ENCODE data around the gene ZNF25.
"Not testable (repeated sequence)": the region's sequence is repeated elsewhere in the genome, so short reads cannot be mapped to it uniquely, and the experiment has no call there.

Gene ZNF25

DNA sequence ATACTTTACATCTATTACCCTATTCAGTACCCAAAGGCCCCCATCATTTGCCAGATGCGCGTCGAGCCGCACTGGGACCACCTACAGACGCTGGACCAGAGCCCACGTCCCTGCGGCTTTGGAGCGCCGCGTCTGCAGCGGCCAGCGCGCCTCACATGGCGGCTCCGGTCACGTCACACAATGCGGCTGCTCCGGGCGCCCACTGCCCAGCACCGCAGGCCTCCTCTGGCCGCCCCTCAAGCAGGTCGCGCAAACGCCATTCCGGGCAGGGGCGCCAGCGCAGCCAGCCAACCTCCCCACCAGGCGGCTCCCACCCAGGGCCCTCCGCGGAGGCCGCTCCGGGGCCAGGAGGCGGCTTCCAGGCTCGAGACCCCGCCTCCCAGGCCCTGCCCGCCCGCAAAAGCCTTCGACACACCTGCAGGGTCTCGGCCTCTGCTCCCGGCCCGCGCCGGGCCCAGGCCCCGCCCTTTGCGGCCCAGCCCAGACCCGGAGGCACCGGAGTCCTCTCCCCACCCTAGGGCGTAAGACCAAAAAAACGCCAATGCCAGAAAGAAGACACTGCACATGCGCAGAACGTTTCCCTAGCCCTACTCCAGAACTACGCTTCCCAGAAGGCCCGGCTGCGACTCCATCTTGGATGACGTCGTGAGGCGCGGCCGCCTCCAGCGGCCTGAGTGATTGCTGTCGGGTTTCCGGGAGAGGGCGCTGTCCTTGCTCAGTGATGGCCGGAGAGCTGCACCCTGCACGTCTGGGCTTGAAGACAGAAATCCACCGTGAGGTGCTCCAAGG lies at the start of gene ZNF25:
TSS of gene ZNF25 (minus strand) at position 557 of the 789 bp plus-strand sequence. CDS start 4,925 bp downstream, outside the sequence.
- peak; percentile 95 for DNase-seq (ENCODE audit: low read depth)

DNA sequence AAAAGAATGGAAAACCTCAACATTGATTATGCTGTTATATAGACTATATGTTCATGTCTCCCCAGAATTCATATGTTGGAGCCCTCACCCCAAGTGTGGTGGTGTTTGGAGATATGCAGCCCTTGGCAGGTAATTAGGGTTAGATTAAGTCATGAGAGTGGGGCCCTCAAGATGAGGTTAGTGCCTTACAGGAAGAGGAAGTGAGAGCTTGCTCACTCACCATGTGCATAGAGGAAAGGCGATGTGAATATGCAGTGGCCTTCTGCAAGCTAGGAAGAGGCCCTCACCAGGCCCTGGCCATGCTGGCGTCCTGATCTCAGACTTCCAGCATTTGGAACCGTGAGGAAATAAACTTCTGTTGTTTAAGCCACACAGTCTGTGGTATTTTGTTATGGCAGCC lies 48.8 kb upstream of the ZNF25 start:
- DNase-seq (ENCODE audit: low read depth), result no peak

DNA sequence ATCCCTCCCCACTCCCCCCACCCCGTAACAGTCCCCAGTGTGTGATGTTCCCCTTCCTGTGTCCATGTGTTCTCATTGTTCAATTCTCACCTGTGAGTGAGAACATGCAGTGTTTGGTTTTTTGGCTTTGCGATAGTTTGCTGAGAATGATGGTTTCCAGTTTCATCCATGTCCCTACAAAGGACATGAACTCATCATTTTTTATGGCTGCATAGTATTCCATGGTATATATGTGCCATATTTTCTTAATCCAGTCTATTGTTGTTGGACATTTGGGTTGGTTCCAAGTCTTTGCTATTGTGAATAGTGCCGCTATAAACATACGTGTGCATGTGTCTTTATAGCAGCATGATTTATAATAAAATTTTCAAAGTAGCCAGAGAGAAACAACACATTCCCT lies 42.7 kb upstream of the ZNF25 start:
- DNase-seq (ENCODE audit: low read depth), result not testable (repeated sequence)

DNA sequence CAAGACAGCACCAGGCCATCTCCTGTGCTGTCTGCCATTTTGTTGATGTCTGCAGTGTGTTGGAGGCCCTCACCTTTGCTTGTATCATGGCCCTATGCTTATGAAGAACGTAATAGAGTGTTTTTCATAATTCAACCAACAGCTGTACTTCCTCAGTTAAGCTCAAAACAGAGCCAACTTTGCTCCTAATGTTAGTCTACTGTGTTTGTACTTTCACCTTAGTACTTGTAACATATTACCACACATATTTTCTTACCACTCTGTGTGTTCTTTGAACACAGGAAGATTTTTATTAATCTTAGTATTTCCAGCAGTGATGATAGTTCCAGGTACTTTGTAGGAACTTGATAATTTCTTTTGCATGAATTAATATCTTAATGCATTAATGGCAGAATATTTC lies 39.9 kb upstream of the ZNF25 start:
- DNase-seq (ENCODE audit: low read depth), result no peak

DNA sequence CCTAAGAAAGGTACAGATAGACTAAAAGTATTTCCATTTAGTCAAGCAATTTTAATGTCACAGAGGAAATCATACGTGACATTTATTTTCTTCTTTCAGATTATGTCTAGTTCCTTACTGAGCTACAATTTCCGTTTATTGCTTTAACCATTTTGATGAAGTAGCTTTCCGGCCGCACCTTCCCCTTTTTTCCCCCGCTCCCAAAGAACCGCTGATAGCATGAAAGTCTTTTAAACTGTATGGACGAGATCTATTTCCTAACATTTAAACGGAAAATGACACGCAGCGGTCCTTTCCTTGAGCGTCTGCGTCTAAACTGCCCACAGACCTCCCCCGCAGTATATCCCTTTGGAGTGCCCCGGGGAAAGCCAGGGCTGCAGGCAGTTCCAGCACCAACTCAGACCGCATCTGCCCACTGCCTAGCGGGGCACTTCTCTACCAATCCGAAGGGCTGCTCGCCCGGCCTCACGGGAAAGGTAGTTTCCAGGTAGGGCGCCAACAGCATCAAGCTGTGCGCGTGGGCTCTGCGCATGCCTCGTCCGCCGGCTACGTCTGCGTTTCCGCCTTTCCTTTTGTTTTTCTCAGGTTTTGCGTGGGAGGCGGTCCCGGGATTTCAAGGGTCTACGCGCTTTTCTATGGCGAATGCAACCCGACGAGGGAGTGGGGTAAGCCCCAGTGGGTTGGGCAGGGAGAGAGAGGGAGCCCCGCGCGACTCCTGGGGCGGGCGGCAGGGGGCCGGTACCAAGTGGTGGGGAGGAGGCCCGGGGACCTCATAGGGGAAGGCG lies 33.9 kb upstream of the ZNF25 start, which contains the start of gene ZNF33A:
TSS of gene ZNF33A (plus strand) at position 557 of the 785 bp plus-strand sequence. CDS start 1,667 bp downstream, outside the sequence.
- DNase-seq (ENCODE audit: low read depth), result peak; percentile 85

DNA sequence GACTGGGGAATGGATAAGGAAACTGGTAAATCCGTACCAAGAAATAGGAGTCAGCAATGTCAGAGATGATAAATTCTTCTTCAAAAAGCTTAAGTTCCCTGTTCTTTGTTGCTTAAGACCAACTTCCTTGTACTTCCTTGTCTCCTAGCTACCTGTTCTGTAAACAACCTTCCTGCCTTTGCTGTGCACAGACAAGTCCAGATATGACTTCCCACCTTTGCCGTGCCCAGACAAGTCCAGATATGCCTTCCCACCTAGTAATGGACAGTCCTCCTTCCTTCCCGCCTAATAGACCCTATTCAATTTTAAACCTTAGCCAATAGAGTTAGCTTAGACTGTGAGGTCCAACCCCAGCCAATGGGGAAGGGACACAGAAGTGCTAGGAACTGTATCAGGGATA lies 31.5 kb upstream of the ZNF25 start:
- no peak for DNase-seq (ENCODE audit: low read depth)

DNA sequence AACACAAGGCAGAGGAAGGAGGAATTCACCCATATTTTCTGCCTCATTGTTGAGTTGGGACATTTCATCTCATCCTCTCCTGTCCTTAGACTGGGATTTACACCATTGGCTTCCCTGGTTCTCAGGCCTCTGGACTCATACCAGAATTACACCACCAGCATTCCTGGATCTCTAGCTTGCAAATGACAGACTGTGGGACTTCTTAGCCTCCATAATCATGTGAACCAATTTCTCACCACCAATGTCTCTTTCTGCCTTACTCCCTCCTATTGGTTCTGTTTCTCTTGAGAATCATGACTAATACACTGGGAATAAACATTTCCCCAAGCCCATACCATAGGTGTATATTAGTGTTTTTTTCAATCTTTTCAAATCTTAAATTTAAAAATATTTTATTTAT lies 31.1 kb upstream of the ZNF25 start:
- DNase-seq (ENCODE audit: low read depth), result no peak

DNA sequence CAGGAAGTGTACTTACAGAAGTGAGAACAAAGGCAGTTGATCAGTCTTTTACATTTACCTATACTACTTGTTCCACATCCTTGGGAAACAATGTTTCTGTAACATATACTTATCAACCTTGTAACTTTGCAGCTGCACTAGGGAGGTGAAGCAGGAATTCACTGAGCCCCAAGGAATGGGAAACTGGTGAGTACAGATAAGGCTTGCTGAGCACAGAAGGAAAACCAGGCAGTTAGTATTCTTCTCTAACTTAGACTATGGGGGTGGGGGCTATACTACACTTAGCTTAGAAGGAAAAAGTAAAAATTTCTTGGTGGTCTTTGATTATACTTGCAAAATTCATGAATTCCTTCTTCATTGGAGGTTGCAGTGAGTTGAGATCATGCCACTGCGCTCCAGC lies 27.1 kb upstream of the ZNF25 start:
- no peak for DNase-seq (ENCODE audit: low read depth)

DNA sequence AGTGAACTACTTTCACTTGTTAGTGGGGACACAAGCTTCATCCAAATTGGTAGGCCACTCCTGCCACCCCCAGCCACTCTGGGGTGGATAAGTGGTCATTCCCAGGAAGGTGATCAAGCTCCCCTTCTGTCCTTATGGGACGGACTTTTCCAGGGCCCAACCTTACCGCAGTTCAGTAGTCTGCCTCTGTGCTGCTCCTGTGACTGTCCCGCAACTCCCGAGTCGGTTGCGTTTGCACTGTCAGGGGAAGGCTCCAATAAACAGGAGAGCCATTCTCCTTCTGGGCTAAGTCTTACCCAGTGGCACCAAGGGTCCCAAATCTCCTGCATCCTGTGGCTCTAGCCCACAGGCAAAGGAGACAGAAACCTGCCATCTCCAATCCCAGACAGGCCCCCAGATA lies 26.6 kb upstream of the ZNF25 start:
- no peak for DNase-seq (ENCODE audit: low read depth)

DNA sequence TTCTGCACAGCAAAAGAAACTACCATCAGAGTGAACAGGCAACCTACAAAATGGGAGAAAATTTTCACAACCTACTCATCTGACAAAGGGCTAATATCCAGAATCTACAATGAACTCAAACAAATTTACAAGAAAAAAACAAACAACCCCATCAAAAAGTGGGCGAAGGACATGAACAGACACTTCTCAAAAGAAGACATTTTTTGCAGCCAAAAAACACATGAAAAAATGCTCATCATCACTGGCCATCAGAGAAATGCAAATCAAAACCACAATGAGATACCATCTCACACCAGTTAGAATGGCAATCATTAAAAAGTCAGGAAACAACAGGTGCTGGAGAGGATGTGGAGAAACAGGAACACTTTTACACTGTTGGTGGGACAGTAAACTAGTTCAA lies 24.0 kb upstream of the ZNF25 start:
- DNase-seq (ENCODE audit: low read depth), result not testable (repeated sequence)

DNA sequence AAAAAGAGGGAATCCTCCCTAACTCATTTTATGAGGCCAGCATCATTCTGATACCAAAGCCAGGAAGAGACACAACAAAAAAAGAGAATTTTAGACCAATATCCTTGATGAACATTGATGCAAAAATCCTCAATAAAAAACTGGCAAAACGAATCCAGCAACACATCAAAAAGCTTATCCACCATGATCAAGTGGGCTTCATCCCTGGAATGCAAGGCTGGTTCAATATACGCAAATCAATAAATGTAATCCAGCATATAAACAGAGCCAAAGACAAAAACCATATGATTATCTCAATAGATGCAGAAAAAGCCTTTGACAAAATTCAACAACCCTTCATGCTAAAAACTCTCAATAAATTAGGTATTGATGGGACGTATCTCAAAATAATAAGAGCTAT lies 22.5 kb upstream of the ZNF25 start:
- DNase-seq (ENCODE audit: low read depth), result not testable (repeated sequence)

DNA sequence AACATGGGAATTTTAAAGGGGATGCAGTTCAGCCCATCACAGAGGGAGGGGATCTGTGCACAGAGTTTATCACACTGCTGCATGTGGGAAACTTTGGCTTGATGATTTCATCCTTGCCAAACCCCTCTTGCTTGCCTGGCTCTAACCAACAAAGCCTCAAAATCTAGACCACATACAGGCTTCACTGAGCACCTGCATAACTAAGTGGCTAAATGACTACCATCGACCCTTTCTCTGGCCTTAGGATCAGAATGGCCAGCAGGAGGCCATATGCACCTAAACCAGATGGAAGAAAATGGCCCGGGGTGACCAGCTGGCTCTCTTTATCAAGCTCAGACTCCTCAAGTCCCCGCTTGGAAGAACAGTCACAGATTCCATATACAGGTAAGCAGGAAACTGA lies 15.6 kb upstream of the ZNF25 start:
- DNase-seq (ENCODE audit: low read depth), result no peak

DNA sequence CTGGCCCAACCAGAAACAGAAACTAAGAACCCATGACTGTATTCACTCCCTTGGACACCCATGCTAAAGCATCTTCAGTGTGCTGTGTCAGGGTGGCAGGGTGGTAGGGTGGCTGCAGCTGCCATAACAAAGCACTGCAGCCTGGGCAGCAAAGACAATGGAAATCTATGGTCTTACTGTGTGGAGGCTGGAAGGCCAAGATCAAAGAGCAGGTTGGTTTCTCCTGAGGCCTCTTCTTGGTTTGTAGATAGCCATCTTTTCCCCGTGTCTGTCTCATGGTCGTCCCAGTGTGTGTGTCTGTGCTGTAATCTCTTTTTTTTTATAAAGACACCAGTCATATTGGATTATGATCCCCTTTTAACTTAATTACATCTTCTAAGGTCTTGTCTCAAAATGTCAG lies 15.2 kb upstream of the ZNF25 start:
- no peak for DNase-seq (ENCODE audit: low read depth)

DNA sequence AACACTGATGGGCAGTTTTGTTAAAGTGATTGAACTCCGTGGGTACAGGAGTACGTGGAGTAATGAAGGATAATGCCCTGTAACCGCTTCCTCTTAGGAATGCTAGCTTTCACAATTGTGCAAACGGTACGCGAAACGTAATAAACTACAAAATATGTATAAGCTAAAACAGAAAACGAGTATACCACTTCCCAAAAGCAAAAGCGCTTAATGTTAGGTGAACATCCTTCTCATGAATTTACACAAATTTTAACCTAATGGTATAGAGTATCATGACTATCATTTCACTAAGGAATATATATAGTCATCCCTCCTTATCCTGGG lies 395 bp upstream of the ZNF25 start:
- no peak for DNase-seq (ENCODE audit: low read depth)

DNA sequence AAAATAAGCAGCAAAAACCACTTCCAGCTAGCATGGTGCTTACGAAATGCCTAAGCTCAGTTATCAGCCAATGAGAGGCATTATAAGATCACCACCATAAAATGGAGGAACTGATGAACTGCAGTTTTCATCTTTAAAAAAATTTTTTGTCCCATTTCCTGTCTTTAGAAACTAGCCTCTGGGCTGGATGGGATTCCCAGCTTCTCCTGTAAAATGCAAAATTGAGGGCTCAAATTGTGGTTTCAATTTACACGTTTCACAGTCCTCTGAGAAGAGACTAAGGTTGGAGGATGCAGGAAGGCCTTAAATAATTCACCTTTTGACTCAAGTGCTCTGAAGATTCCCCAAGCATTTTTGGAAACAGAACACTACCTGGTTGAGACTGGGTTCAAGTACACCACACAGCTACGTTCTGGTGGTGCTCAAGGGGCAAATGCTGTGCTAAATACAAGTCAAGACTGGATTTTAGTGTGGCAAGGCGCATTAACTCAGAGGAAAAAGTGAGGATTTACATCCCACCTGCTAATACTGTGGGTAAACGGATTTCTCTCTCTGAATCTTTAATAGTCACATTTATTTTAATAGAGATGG lies 951 bp downstream of the ZNF25 start:
- no peak for DNase-seq (ENCODE audit: low read depth)

DNA sequence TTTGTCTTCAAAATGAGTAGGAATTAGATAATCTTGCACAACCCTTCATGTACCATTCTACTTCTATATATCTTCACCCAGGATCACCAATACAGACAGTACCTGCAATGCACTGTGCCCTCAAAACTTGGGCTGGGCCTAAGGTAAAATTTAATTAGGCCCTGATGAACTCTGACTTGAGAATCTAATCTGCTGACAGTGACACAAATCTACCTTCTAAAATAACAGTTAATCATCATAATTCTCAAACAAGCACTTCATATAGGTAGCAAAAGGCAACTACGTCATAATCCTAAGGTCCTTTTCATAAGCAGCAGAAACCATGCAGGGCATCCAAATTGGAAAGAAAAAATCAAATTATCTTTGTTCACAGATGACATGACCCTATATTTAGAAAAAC lies 4.1 kb downstream of the ZNF25 start:
- no peak for DNase-seq (ENCODE audit: low read depth)

DNA sequence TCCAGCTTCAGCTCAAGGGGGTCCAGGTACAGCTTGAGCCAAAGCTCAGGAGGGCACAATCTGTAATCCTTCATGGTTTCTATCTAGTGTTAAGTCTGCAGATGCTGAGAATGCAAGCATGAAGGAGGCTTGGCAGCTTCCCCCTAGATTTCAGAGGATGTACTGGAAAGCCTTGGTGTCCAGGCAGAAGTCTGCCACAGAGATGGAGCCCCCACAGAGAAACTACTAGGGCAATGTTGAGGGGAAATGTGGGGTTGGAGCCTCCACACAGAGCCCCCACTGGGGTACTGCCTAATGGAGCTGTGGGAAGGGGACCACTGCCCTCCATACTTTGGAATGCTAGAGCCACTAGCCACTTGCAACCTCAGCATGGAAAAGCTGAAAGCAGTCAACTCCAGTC lies 11.4 kb downstream of the ZNF25 start:
- DNase-seq (ENCODE audit: low read depth), result no peak

DNA sequence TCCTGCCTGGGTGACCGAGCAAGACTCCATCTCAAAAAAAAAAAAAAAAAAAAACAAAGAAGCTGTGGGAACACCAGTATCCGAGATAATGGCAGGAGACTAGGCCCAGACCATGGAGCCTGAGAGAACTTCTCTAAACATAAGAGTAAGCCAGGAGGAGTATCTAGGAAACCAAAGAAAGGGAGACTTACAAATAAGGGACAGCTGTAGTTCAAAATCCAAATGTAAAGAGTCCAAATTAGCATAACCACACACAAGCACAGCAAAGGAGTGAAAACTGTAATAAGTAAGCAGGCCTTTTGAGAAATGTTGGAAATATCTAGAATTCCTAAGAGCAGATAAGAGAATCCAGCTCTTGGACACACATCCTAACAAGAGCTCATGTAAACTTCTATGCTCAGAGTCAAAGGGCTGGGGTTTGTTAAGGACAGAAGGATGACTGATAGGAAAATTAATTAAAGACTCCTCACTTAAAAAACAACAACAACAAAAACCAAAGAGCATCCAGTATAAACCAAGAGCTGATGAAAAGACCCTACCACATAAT lies 15.8 kb downstream of the ZNF25 start:
- no peak for DNase-seq (ENCODE audit: low read depth)

DNA sequence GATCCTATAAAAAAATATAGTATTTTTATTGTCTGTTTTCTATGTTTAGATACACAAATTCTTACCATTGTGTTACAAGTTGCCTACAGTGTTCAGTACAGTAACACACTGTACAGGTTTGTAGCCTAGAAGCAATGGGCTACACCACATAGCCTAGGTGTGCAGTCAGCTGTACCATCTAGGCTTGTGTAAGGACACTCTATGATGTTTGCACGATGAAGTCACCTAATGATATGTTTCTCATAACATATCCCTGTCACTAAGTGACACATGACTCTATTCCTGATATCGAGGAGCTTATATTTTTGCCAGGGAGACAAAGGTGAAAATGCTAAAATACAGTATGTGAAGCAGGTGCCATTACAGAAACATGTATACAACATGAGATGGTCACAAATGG lies 18.6 kb downstream of the ZNF25 start:
- no peak for DNase-seq (ENCODE audit: low read depth)

DNA sequence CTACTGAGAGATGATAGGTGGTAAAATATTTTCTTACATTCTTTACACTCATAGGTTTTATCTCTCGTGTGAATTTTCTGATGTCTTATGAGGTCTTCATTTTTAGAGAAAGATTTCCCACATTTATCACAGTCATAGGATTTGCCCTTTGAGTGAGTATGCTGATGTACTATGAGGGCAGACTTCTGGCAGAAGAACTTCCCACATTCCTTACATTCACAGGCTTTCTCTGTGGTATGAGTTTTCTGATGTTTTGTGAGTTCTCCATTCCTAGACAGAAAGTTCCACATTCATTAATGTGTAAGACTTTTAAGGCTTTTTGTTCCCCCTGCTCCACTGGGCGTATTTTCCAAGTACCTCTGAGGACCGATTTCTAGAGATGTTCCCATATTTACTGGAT lies 23.5 kb downstream of the ZNF25 start:
- no peak for DNase-seq (ENCODE audit: low read depth)

DNA sequence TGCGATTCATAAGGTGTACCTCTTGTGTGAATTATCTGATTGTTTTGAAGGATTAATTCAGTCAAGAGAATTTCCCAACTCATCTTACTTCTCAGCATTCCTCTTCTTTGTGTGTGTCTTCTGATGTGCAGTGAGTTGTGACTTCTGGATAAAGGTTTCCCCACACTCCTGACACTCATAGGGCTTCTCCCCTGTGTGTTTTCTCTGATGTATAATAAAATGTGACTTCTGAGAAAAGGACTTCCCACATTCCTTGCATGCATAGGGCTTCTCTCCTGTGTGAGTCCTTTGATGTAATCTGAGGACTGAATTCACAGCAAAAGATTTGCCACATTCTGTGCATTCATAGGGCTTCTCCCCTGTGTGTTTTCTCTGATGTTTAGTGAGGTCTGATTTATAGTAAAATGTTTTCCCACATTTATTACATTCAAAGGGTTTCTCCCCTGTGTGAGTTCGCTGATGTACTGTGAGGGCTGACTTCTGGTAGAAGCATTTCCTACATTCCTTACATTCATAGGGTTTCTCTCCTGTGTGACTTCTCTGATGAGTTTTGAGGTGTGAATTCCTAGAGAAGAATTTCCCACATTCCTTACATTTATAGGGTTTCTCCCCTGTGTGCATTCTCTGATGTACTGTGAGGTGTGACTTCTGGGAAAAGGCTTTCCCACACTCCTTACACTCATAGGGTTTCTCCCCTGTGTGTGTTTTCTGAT lies 24.2 kb downstream of the ZNF25 start:
- DNase-seq (ENCODE audit: low read depth), result no peak

DNA sequence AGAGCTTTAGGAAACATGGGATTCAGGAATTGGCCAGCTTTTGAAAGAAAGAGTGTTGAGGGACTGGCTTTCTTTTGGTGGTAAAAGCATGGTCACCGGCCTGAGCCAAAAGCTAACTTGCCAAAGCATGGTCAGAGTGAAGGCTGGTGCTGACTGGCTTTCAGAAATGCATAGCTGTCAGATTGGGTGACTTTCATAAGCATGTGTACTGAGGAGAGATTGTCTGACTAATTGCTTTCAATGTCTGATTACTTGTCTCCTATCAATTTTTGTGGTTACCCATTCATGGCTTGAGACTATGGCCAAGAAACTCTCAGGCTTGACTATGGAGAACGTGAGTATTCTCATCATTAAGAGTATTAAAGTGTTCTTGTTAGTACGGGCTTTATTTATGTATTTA lies 28.2 kb downstream of the ZNF25 start:
- no peak for DNase-seq (ENCODE audit: low read depth)
